NB4 (cell line): Measurements from ENCODE around the gene TEX13D.

Source experiments
- POLR2A ChIP-seq: IDR thresholded peaks from 2 replicates; pipeline ENCODE4 v1.6.1; 2011; ENCODE audit warnings: mild to moderate bottlenecking; ENCODE audit not compliant: insufficient read length; ENCODE audit errors: extremely low read depth
- TF ChIP-seq, protein P1 (sequence below): IDR thresholded peaks from one replicate; pipeline ENCODE4 v1.5.1; 2012; ENCODE audit warnings: low read depth, low read length
- TF ChIP-seq, protein P2 (sequence below): IDR thresholded peaks from 2 replicates; pipeline ENCODE4 v1.6.1; 2011; ENCODE audit warnings: low read depth, low read length

DNA sequence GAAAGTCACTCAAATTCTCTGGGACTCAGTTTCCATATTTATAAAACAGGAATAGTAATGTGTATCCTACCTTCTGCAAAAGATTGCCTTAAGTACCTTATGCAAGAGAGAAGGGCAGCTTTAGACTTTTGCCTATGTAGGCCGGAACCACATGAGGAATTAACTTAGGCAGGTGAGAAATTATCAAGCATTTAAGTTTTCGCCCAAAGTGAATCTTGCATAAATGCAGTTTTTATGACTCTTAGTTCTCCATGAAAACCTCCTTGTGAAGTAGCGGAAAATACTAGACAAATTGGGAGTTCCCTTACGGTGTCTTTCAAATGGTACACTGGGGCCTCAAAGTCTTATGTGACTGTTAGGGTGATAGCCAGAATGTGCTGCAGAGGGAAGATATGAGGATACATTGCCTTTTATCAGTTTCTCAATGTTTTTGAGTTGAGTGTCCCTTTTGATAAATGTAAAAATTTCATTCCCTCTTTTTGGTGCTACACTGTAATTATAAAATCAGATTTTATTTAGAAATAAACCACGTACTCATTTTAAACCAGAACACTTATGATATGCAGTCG is 16.5 kb downstream of the TEX13D start:
- TF ChIP-seq POLR2A, result no peak
- TF ChIP-seq, protein P1, sequence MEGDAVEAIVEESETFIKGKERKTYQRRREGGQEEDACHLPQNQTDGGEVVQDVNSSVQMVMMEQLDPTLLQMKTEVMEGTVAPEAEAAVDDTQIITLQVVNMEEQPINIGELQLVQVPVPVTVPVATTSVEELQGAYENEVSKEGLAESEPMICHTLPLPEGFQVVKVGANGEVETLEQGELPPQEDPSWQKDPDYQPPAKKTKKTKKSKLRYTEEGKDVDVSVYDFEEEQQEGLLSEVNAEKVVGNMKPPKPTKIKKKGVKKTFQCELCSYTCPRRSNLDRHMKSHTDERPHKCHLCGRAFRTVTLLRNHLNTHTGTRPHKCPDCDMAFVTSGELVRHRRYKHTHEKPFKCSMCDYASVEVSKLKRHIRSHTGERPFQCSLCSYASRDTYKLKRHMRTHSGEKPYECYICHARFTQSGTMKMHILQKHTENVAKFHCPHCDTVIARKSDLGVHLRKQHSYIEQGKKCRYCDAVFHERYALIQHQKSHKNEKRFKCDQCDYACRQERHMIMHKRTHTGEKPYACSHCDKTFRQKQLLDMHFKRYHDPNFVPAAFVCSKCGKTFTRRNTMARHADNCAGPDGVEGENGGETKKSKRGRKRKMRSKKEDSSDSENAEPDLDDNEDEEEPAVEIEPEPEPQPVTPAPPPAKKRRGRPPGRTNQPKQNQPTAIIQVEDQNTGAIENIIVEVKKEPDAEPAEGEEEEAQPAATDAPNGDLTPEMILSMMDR, result no peak
- TF ChIP-seq, protein P2, sequence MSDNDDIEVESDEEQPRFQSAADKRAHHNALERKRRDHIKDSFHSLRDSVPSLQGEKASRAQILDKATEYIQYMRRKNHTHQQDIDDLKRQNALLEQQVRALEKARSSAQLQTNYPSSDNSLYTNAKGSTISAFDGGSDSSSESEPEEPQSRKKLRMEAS, result no peak
